NAMALWA (cell line): ENCODE results near the gene IPO4.

Experiments
- DNase-seq: peaks from one replicate; pipeline ENCODE4 v3.0.0-alpha.2; 2015; ENCODE audit warnings: low spot score

IPO4 gene

DNA sequence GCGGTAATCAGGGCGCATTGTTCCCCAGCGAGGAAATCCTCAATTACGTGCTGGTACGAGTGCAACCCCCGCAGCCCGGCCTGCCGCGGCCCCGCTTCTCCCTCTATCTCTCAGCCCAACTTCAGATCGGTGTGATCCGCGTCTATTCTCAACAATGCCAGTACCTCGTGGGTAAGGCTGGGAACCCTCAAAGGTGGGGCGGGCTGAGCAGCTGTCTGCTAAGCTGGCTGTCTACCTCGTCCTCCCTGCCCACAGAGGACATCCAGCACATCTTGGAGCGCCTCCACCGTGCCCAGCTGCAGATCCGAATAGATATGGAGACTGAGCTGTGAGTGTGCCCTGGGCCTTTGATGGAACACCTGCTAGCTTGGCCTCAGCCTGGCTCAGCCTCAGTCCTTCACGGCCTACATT is 15.7 kb downstream of the IPO4 start:
- no peak for DNase-seq

DNA sequence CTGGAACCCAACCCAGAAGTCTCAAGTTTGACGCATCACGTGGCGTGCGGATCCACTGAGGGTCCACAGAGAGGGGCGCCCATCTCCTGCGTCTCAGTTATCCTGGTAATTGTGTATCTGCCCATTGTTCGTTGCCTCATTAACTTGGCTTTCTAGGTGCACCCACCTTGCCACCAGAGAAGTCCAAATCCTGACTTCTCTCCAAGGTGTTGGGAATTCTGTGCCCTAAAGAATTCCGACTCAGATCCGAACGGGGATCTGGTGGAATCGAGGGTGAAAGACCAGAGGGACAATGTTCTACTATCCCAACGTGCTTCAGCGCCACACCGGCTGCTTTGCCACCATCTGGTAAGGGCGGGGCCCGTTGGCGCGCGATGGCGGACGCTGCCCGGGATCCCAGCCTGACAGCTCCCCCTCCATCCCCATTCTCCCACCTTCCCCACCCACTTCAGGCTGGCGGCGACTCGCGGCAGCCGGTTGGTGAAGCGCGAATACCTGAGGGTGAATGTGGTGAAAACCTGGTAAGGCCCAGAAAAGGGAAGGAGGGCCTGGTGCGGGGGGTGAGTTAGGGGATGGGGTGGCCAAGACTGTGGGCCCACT is 16.3 kb downstream of the IPO4 start:
- DNase-seq: no peak

DNA sequence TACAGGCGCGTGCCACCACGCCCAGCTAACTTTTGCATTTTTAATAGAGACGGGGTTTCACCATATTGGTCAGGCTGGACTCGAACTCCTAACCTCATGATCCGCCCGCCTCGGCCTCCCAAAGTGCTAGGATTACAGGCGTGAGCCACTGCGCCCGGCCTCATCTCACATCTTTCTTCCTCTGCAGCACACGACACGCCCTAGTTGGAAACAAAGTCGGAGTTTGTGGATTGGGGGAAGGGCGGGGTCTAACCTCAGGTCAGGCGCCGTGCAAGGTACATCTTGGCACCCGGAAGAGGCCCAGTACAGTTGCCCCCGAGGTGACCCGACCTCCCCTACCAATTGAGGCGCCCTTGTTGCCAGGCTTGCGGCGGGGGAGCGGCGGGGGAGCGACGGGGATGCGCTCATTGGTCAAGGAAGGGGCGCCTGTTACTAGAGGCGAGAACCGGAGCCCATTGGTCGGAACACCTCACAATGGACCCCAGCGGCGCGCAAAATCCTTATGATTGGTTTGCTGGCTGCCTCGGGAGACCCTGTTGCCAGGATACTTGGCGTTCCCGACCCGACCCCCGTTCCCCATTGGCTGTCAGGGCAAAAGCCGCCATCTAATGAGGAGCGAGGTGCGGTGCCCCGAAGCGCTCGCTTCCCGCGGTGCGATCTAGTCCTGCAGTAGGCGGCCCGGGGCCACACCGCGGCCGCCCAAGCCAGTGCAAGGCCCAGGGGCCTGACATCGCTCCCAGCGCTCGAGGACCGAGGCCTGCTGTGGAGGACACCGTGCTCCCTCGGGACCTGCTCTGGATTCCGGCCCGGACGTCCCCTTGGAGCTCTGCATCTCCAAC is 17.0 kb downstream of the IPO4 start, which contains the start of gene REC8:
TSS of gene REC8 (plus strand) at position 659 of the 839 bp plus-strand sequence. CDS start 473 bp downstream, outside the sequence.
- DNase-seq: peak; percentile 98

GRCh38 chr14:24167469-24168114 is 21.0 kb downstream of the IPO4 start:
- no peak for DNase-seq

DNA sequence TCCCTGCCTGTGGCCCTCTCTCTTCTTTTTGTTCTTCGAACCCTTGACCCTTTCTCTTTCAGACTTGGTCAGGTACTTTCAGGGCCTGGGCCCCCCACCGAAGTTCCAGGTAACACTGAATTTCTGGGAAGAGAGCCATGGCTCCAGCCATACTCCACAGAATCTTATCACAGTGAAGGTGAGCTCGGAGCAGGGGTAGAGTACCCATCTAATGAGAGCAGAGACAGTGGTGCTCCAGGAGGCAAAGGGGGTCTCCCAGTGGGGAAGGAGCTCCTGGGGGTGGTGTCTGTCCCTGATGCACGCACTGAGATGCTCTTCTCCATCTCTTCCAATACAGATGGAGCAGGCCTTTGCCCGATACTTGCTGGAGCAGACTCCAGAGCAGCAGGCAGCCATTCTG is 22.8 kb downstream of the IPO4 start:
- no peak for DNase-seq

DNA sequence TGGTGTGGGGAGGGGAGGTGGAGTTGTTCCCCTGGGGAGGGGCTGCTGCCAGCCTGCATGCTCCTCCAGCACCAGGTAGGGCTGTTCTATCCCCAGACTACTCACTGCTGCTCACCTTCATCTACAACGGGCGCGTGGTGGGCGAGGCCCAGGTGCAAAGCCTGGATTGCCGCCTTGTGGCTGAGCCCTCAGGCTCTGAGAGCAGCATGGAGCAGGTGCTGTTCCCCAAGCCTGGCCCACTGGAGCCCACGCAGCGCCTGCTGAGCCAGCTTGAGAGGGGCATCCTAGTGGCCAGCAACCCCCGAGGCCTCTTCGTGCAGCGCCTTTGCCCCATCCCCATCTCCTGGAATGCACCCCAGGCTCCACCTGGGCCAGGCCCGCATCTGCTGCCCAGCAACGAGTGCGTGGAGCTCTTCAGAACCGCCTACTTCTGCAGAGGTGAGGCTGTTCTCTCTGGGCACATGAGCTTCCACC is 24.1 kb downstream of the IPO4 start:
- DNase-seq: no peak

GRCh38 chr14:24162093-24162492 is 26.5 kb downstream of the IPO4 start:
- DNase-seq: no peak

DNA sequence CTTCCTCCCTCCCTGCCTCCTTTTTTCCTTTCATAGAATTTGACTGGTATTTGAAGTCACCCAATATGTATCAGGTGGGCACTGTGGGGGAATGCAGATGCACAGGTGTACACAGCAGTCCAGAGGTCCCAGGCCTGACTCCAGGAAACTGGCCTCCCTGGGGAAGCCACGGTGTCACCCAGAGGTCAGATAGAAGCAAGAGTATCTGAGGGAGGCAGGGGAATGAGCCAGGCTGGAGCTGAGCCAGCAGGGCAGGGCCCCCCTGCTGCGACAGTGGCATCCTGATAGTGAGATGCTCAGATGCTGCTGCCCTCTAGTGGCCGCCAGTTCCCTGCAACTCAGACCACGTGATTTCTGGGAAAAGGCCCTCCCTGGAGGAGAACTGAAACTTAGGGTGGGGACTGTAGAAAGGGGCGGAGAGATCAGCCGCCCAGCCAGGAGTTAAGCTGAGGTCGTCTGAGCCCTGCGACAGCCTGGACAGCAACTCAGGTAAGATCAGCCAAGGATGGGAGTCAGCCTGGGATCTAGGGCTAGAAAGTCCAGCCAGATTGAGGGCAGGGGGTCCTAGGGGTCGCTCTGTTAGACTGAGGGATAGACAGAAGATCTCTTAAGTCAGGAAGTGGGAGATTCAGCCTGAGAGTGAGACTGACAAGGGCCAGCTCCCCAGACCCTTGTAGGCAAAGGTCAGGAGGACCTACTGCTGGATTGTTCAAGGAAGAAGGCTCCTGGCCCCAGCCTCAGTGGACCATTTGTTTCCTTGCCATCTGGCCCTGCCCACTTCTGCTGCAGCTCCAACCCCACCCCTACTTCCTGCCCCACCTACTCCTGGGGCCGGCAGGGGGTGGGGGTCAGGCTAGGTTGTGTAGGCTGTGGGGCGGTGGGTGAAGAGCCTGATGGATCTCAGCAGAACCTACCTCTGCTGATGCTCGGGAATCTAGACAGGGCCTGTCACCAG is 27.5 kb downstream of the IPO4 start, which contains the start of gene IRF9:
TSS of gene IRF9 (plus strand) at position 416 of the 955 bp plus-strand sequence. CDS start 880 bp downstream, outside the sequence.
- DNase-seq: peak; percentile 98

- DNase-seq: no peak
Observed at GRCh38 chr14:24160499-24160849, 28.1 kb downstream of the IPO4 start.

DNA sequence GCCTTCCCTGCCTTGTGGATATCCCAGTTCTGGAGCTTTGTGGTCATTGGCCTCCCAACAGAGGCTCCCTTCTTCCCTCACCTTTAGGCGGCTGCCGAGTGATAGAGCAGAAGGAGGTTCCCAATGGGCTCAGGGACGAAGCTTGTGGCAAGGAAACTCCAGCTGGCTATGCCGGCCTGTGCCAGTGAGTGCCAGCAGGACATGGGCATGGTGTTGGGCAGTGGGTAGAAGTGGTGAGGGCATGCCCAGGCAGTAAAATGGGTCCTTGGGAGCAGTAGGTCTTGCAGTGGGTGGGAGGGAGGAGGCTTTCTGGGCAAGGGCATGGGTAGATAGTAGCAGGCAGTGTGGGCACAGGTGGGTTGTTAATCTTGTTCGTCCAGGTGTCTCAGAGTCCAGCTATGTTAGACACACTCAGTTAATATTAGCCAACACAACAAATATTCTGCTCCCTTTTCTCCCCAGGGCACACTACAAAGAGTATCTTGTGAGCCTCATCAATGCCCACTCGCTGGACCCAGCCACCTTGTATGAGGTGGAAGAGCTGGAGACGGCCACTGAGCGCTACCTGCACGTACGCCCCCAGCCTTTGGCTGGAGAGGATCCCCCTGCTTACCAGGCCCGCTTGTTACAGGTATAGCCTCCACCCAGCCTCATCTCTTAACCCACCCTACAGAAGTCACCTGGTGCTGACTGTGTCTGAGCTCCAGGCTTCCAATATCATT is 28.7 kb downstream of the IPO4 start:
- no peak for DNase-seq

GRCh38 chr14:24157331-24157730 is 31.3 kb downstream of the IPO4 start:
- no peak for DNase-seq

GRCh38 chr14:24156840-24157239 is 31.8 kb downstream of the IPO4 start:
- DNase-seq: no peak

GRCh38 chr14:24155100-24155499 is 33.5 kb downstream of the IPO4 start:
- no peak for DNase-seq

GRCh38 chr14:24151404-24152080 is 37.1 kb downstream of the IPO4 start:
- no peak for DNase-seq

DNA sequence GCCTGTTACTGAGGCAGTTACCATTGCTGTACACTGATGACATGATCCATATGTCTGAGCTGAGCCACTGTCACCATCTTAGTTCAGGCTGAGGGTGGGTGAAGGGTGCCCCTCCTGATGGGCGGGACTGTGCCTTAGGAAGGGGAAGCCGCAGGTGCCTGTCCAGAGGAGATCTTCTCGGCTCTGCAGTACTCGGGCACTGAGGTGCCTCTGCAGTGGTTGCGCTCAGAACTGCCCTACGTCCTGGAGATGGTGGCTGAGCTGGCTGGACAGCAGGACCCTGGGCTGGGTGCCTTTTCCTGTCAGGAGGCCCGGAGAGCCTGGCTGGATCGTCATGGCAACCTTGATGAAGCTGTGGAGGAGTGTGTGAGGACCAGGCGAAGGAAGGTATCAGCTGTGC is 37.6 kb downstream of the IPO4 start:
- DNase-seq: no peak

- DNase-seq: no peak
Observed at GRCh38 chr14:24150567-24150966, 38.0 kb downstream of the IPO4 start.

- no peak for DNase-seq
Observed at GRCh38 chr14:24150061-24150460, 38.6 kb downstream of the IPO4 start.

GRCh38 chr14:24149302-24149969 is 39.2 kb downstream of the IPO4 start:
- DNase-seq: no peak

DNA sequence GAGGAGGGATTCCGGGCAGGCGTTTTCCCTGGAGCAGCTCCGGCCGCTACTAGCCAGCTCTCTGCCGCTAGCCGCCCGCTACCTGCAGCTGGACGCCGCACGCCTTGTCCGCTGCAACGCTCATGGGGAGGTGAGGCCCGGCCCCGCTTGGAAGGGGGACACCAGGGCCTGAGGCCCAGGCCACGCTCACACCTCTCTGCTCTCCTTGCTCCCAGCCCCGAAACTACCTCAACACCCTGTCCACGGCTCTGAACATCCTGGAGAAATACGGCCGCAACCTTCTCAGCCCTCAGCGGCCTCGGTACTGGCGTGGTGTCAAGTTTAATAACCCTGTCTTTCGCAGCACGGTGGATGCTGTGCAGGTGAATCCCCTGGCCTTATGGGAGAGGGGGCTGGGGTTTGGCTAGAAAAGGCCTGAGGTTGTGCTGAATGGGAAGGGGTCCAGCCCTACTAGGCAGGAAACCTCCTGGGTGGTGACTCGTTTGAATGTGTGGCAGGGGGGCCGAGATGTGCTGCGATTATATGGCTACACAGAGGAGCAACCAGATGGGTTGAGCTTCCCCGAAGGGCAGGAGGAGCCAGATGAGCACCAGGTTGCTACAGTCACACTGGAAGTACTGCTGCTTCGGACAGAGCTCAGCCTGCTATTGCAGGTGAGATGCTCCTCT is 40.7 kb downstream of the IPO4 start:
- no peak for DNase-seq
